GM23338 (cell line): ENCODE data around the gene RER1. TPM values are rescaled to one million over a fixed set of nuclear protein-coding genes. Genes with fewer than 3 reads are reported as not detected.

Source experiments
- ATAC-seq: fragments of 200-7000 bp; cut with Tn5 transposase; 3 replicates; pipeline ENCODE4 v1.9.1; 2020
- DNase-seq: peaks from one replicate; pipeline ENCODE4 v3.0.0-alpha.2; 2015; ENCODE audit warnings: low spot score
- H2AFZ ChIP-seq: fragments of 200-600 bp; sonication (generic); 2 replicates; pipeline ENCODE4 v1.8.0; 2016; ENCODE audit warnings: antibody characterized with exemption, mild to moderate bottlenecking, moderate library complexity
- H3F3A ChIP-seq: fragments of 200-600 bp; sonication (generic); replicated peaks from 2 replicates; pipeline ENCODE4 v1.8.0; 2017; ENCODE audit warnings: antibody characterized with exemption, mixed run types, low read depth
- H3K27ac ChIP-seq: fragments of 200-600 bp; sonication (generic); 2 replicates; pipeline ENCODE4 v1.6.1; 2016; ENCODE audit warnings: low read depth
- H3K27me3 ChIP-seq: fragments of 200-600 bp; sonication (generic); 2 replicates; pipeline ENCODE4 v1.8.0; 2016; ENCODE audit warnings: mild to moderate bottlenecking, mixed run types, moderate library complexity; ENCODE audit not compliant: insufficient read depth
- H3K36me3 ChIP-seq: fragments of 200-600 bp; sonication (generic); 2 replicates; pipeline ENCODE4 v1.8.0; 2016; ENCODE audit warnings: mild to moderate bottlenecking; ENCODE audit not compliant: insufficient read depth
- H3K4me1 ChIP-seq: fragments of 200-600 bp; sonication (generic); 2 replicates; pipeline ENCODE4 v1.8.0; 2016; ENCODE audit warnings: mild to moderate bottlenecking, moderate library complexity; ENCODE audit not compliant: insufficient read depth
- H3K4me2 ChIP-seq: fragments of 200-600 bp; sonication (generic); 2 replicates; pipeline ENCODE4 v1.7.1; 2017; ENCODE audit warnings: mixed run types
- H3K4me3 ChIP-seq: fragments of 200-600 bp; sonication (generic); 2 replicates; pipeline ENCODE4 v1.6.1; 2016; ENCODE audit warnings: mixed run types
- H3K79me2 ChIP-seq: fragments of 200-600 bp; sonication (generic); replicated peaks from 2 replicates; pipeline ENCODE4 v1.8.0; 2017; ENCODE audit warnings: mild to moderate bottlenecking; ENCODE audit not compliant: insufficient read depth
- H3K9me2 ChIP-seq: fragments of 200-600 bp; sonication (generic); 2 replicates; pipeline ENCODE4 v1.8.0; 2017; ENCODE audit not compliant: insufficient read depth
- H4K20me1 ChIP-seq: fragments of 200-600 bp; sonication (generic); replicated peaks from 2 replicates; pipeline ENCODE4 v1.8.0; 2017; ENCODE audit warnings: mild to moderate bottlenecking; ENCODE audit not compliant: insufficient read depth
- H3K27ac Mint-ChIP-seq: 2 replicates; pipeline ENCODE4 v1.8.0; 2020; ENCODE audit warnings: inconsistent platforms, mild to moderate bottlenecking, moderate library complexity, mixed read lengths
- H3K27me3 Mint-ChIP-seq: 3 replicates; pipeline ENCODE4 v1.8.0; 2022; ENCODE audit warnings: low read depth, mild to moderate bottlenecking, moderate library complexity, mixed read lengths, inconsistent platforms; ENCODE audit not compliant: insufficient read depth, poor library complexity
- H3K36me3 Mint-ChIP-seq: 3 replicates; pipeline ENCODE4 v1.8.0; 2021; ENCODE audit warnings: low read depth, mild to moderate bottlenecking, inconsistent platforms, moderate library complexity, mixed read lengths
- H3K4me1 Mint-ChIP-seq: 3 replicates; pipeline ENCODE4 v1.8.0; 2020; ENCODE audit warnings: mild to moderate bottlenecking, inconsistent platforms, mixed read lengths
- H3K4me3 Mint-ChIP-seq: 3 replicates; pipeline ENCODE4 v1.8.0; 2021; ENCODE audit warnings: moderate library complexity, mild to moderate bottlenecking, inconsistent platforms, mixed read lengths
- H3K9me3 Mint-ChIP-seq: 3 replicates; pipeline ENCODE4 v1.8.0; 2020; ENCODE audit warnings: moderate library complexity, mild to moderate bottlenecking, inconsistent platforms, mixed read lengths
- CREB1 ChIP-seq: fragments of 250-450 bp; sonication (Bioruptor Pico); IDR thresholded peaks from 2 replicates; pipeline ENCODE4 v1.5.0; 2020; ENCODE audit warnings: low read depth, mild to moderate bottlenecking, moderate library complexity
- EZH2 ChIP-seq: fragments of 200-600 bp; sonication (generic); IDR thresholded peaks from one replicate; pipeline ENCODE4 v1.8.0; 2017; ENCODE audit warnings: antibody characterized with exemption, mild to moderate bottlenecking, low read depth; ENCODE audit not compliant: unreplicated experiment
- EZH2phosphoT487 ChIP-seq: fragments of 200-600 bp; sonication (generic); IDR thresholded peaks from one replicate; pipeline ENCODE4 v1.8.1; 2018; ENCODE audit warnings: antibody characterized with exemption; ENCODE audit not compliant: unreplicated experiment
- JUNB ChIP-seq: IDR thresholded peaks from one replicate; pipeline ENCODE4 v1.6.1; 2016; ENCODE audit warnings: antibody characterized with exemption; ENCODE audit not compliant: unreplicated experiment
- NANOG ChIP-seq: IDR thresholded peaks from 2 replicates; pipeline ENCODE4 v1.6.1; 2016; ENCODE audit warnings: antibody characterized with exemption, borderline replicate concordance
- POLR2AphosphoS5 ChIP-seq: IDR thresholded peaks from 2 replicates; pipeline ENCODE4 v1.6.1; 2016; ENCODE audit warnings: antibody characterized with exemption, low read depth
- STAT1 ChIP-seq: IDR thresholded peaks from one replicate; pipeline ENCODE4 v1.6.1; 2016; ENCODE audit warnings: antibody characterized with exemption; ENCODE audit not compliant: unreplicated experiment
- ZNF114 ChIP-seq: fragments of 250-450 bp; sonication (Bioruptor Pico); IDR thresholded peaks from 2 replicates; pipeline ENCODE4 v1.5.0; 2020; ENCODE audit warnings: mild to moderate bottlenecking, moderate library complexity
- ZNF331 ChIP-seq: fragments of 250-450 bp; sonication (Bioruptor Pico); IDR thresholded peaks from 2 replicates; pipeline ENCODE4 v1.5.0; 2020; ENCODE audit warnings: low read depth, mild to moderate bottlenecking, moderate library complexity
- polyA plus RNA-seq: library from polyadenylated mRNA; unstranded; fragments of >200 nt; fragmentation: Nextera tagmentation; extraction: Ambion mirVana; gene quantifications from 2 replicates; pipeline ENCODE4 v1.2.1, GENCODE V29; 2016
- total RNA-seq: library from RNA; depleted of rRNA; stranded (reverse); fragments of >200 nt; shearing (Covaris generic); gene quantifications from 2 replicates; pipeline ENCODE4 v1.2.3, GENCODE V29; 2014
- TF ChIP-seq, protein P1 (sequence below): IDR thresholded peaks from one replicate; pipeline ENCODE4 v1.6.1; 2018; ENCODE audit warnings: antibody characterized with exemption; ENCODE audit not compliant: unreplicated experiment
- TF ChIP-seq, protein P2 (sequence below): IDR thresholded peaks from 2 replicates; pipeline ENCODE4 v1.6.1; 2016; ENCODE audit warnings: antibody characterized with exemption
- TF ChIP-seq, protein P3 (sequence below): fragments of 250-450 bp; sonication (Bioruptor Pico); IDR thresholded peaks from 2 replicates; pipeline ENCODE4 v1.5.0; 2020; ENCODE audit warnings: mild to moderate bottlenecking, moderate library complexity
- TF ChIP-seq, protein P4 (sequence below), 2 experiments: fragments of 200-600 bp in 1 of 2; sonication (generic) in 1 of 2; conservative IDR thresholded peaks; 2 replicates each; pipeline versions ENCODE4 v1.5.1 to v1.6.1; 2016 to 2017; ENCODE audit warnings: antibody characterized with exemption in 2 of 2, low read depth in 2 of 2, mild to moderate bottlenecking in 2 of 2, moderate library complexity in 1 of 2

RER1 gene
- total and polyA plus RNA-seq, 2 experiments from 2014 or later, result 58.4 to 99.5 TPM

DNA sequence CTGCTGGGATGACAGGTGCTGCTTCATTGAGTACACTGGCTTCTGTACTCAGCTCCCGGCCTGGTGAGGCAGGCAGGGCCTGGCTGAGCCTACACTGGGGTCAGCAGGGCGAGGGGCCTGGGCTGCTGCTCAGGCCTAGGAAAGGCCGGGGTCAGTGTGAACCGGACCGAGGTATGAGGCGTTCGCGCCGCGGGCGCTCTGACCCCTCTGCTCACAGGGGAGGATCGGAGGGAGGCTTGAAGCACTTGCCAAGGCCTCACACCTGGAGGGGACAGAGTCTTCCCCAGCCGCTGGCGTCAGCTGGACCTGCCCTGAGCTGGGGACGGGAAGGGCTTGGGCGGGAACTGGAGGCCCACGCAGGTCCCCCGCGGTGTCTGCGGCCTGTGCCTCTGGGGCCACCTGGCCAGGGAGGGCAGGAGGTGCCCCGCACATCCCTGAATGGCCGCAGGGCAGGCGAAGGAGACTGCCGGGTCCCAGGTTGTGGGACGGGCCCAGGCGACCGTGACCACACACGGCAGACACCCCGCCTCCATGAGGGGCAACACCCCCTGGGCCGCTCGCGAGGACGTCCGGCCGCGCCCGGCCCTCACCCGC is 20.3 kb downstream of the RER1 start:
- H4K20me1 ChIP-seq, result no peaks in the 10 kb centered on the region
- H3K27ac ChIP-seq, result no peak overlapping the region
- H3F3A ChIP-seq, result peaks cover 4% of the 10 kb centered on the region; the same call in 1 of the 2 replicates
- H3K9me2 ChIP-seq, result no peaks in the 10 kb centered on the region
- Mint-ChIP-seq H3K36me3 (peaks cover 15% of the 10 kb centered on the region; the same call in 2 of the 3 replicates), H3K27ac (peak overlapping the region; percentile 82), H3K4me1 (peaks cover 13% of the 10 kb centered on the region), H3K27me3 (peaks cover 26% of the 10 kb centered on the region), H3K9me3 (no peaks in the 10 kb centered on the region), H3K4me3 (peak overlapping the region; percentile 87)
- peak overlapping the region; percentile 83 for H3K4me3 ChIP-seq
- no peaks in the 10 kb centered on the region for H3K36me3 ChIP-seq
- H3K4me1 ChIP-seq, result peaks cover 7% of the 10 kb centered on the region; the same call in 1 of the 2 replicates
- ATAC-seq, result peak; percentile 8
- DNase-seq, result no peak
- peak overlapping the region; percentile 92 for H3K4me2 ChIP-seq
- no peaks in the 10 kb centered on the region for H3K27me3 ChIP-seq
- TF ChIP-seq, protein P1, sequence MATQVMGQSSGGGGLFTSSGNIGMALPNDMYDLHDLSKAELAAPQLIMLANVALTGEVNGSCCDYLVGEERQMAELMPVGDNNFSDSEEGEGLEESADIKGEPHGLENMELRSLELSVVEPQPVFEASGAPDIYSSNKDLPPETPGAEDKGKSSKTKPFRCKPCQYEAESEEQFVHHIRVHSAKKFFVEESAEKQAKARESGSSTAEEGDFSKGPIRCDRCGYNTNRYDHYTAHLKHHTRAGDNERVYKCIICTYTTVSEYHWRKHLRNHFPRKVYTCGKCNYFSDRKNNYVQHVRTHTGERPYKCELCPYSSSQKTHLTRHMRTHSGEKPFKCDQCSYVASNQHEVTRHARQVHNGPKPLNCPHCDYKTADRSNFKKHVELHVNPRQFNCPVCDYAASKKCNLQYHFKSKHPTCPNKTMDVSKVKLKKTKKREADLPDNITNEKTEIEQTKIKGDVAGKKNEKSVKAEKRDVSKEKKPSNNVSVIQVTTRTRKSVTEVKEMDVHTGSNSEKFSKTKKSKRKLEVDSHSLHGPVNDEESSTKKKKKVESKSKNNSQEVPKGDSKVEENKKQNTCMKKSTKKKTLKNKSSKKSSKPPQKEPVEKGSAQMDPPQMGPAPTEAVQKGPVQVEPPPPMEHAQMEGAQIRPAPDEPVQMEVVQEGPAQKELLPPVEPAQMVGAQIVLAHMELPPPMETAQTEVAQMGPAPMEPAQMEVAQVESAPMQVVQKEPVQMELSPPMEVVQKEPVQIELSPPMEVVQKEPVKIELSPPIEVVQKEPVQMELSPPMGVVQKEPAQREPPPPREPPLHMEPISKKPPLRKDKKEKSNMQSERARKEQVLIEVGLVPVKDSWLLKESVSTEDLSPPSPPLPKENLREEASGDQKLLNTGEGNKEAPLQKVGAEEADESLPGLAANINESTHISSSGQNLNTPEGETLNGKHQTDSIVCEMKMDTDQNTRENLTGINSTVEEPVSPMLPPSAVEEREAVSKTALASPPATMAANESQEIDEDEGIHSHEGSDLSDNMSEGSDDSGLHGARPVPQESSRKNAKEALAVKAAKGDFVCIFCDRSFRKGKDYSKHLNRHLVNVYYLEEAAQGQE, result no peak
- TF ChIP-seq, protein P2, sequence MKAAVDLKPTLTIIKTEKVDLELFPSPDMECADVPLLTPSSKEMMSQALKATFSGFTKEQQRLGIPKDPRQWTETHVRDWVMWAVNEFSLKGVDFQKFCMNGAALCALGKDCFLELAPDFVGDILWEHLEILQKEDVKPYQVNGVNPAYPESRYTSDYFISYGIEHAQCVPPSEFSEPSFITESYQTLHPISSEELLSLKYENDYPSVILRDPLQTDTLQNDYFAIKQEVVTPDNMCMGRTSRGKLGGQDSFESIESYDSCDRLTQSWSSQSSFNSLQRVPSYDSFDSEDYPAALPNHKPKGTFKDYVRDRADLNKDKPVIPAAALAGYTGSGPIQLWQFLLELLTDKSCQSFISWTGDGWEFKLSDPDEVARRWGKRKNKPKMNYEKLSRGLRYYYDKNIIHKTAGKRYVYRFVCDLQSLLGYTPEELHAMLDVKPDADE, result no peak
- TF ChIP-seq ZNF114 (CRISPR knock-in tag), result no peak
- TF ChIP-seq, protein P3, sequence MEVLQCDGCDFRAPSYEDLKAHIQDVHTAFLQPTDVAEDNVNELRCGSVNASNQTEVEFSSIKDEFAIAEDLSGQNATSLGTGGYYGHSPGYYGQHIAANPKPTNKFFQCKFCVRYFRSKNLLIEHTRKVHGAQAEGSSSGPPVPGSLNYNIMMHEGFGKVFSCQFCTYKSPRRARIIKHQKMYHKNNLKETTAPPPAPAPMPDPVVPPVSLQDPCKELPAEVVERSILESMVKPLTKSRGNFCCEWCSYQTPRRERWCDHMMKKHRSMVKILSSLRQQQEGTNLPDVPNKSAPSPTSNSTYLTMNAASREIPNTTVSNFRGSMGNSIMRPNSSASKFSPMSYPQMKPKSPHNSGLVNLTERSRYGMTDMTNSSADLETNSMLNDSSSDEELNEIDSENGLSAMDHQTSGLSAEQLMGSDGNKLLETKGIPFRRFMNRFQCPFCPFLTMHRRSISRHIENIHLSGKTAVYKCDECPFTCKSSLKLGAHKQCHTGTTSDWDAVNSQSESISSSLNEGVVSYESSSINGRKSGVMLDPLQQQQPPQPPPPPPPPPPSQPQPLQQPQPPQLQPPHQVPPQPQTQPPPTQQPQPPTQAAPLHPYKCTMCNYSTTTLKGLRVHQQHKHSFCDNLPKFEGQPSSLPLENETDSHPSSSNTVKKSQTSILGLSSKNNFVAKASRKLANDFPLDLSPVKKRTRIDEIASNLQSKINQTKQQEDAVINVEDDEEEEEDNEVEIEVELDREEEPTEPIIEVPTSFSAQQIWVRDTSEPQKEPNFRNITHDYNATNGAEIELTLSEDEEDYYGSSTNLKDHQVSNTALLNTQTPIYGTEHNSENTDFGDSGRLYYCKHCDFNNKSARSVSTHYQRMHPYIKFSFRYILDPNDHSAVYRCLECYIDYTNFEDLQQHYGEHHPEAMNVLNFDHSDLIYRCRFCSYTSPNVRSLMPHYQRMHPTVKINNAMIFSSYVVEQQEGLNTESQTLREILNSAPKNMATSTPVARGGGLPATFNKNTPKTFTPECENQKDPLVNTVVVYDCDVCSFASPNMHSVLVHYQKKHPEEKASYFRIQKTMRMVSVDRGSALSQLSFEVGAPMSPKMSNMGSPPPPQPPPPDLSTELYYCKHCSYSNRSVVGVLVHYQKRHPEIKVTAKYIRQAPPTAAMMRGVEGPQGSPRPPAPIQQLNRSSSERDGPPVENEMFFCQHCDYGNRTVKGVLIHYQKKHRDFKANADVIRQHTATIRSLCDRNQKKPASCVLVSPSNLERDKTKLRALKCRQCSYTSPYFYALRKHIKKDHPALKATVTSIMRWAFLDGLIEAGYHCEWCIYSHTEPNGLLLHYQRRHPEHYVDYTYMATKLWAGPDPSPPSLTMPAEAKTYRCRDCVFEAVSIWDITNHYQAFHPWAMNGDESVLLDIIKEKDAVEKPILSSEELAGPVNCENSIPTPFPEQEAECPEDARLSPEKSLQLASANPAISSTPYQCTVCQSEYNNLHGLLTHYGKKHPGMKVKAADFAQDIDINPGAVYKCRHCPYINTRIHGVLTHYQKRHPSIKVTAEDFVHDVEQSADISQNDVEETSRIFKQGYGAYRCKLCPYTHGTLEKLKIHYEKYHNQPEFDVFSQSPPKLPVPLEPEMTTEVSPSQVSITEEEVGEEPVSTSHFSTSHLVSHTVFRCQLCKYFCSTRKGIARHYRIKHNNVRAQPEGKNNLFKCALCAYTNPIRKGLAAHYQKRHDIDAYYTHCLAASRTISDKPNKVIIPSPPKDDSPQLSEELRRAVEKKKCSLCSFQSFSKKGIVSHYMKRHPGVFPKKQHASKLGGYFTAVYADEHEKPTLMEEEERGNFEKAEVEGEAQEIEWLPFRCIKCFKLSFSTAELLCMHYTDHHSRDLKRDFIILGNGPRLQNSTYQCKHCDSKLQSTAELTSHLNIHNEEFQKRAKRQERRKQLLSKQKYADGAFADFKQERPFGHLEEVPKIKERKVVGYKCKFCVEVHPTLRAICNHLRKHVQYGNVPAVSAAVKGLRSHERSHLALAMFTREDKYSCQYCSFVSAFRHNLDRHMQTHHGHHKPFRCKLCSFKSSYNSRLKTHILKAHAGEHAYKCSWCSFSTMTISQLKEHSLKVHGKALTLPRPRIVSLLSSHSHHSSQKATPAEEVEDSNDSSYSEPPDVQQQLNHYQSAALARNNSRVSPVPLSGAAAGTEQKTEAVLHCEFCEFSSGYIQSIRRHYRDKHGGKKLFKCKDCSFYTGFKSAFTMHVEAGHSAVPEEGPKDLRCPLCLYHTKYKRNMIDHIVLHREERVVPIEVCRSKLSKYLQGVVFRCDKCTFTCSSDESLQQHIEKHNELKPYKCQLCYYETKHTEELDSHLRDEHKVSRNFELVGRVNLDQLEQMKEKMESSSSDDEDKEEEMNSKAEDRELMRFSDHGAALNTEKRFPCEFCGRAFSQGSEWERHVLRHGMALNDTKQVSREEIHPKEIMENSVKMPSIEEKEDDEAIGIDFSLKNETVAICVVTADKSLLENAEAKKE, result no peak
- no peak for TF ChIP-seq CREB1 (CRISPR knock-in tag)
- no peak for TF ChIP-seq EZH2
- no peak for TF ChIP-seq ZNF331 (CRISPR knock-in tag)
- no peak for TF ChIP-seq POLR2AphosphoS5
- TF ChIP-seq JUNB, result no peak
- no peak for TF ChIP-seq STAT1
- no peak for TF ChIP-seq NANOG
- TF ChIP-seq, protein P4, sequence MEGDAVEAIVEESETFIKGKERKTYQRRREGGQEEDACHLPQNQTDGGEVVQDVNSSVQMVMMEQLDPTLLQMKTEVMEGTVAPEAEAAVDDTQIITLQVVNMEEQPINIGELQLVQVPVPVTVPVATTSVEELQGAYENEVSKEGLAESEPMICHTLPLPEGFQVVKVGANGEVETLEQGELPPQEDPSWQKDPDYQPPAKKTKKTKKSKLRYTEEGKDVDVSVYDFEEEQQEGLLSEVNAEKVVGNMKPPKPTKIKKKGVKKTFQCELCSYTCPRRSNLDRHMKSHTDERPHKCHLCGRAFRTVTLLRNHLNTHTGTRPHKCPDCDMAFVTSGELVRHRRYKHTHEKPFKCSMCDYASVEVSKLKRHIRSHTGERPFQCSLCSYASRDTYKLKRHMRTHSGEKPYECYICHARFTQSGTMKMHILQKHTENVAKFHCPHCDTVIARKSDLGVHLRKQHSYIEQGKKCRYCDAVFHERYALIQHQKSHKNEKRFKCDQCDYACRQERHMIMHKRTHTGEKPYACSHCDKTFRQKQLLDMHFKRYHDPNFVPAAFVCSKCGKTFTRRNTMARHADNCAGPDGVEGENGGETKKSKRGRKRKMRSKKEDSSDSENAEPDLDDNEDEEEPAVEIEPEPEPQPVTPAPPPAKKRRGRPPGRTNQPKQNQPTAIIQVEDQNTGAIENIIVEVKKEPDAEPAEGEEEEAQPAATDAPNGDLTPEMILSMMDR (conservative IDR thresholded peaks at IDR 0.05; ENCODE audit: low read depth in 2 of 2), result no peak
- TF ChIP-seq EZH2phosphoT487, result no peak
- peak overlapping the region; percentile 56; the same call in 1 of the 2 replicates for H2AFZ ChIP-seq
- no peaks in the 10 kb centered on the region for H3K79me2 ChIP-seq
